A673 (cell line): ENCODE data around the gene PSMD7.

Experiments used
- CTCF ChIP-seq: fragments of 300-800, 200-600 bp; sonication (generic); conservative IDR thresholded peaks from 2 replicates; pipeline ENCODE4 v1.5.1; 2017; ENCODE audit warnings: low read depth, mild to moderate bottlenecking, antibody characterized with exemption, low read length, moderate library complexity, mixed read lengths
- EZH2 ChIP-seq: fragments of 200-600 bp; sonication (generic); IDR thresholded peaks from 2 replicates; pipeline ENCODE4 v1.6.1; 2017; ENCODE audit warnings: borderline replicate concordance, low read depth, mild to moderate bottlenecking, mixed read lengths, antibody characterized with exemption, low read length; ENCODE audit not compliant: poor library complexity, severe bottlenecking

- TF ChIP-seq CTCF (no peak), EZH2 (no peak)
Observed at GRCh38 chr16:74296104-74296431, 546 bp upstream of the PSMD7 start.
